Progenitor cell of endocrine pancreas (in vitro differentiated cells): ENCODE results near the gene TTLL3. TPM values are rescaled to one million over a fixed set of nuclear protein-coding genes. Genes with fewer than 3 reads are reported as not detected.
"Not testable (repeated sequence)": the region's sequence is repeated elsewhere in the genome, so short reads cannot be mapped to it uniquely, and the experiment has no call there.

Experiments
- DNase-seq: peaks from one replicate; pipeline ENCODE4 v3.0.0; 2021; ENCODE audit warnings: low spot score; ENCODE audit not compliant: unreplicated experiment
- H3K27ac Mint-ChIP-seq: 2 replicates; pipeline ENCODE4 v1.8.0; 2021; ENCODE audit warnings: mild to moderate bottlenecking, moderate library complexity, mixed read lengths
- H3K27me3 Mint-ChIP-seq: 2 replicates; pipeline ENCODE4 v1.8.0; 2021; ENCODE audit warnings: mixed read lengths
- H3K36me3 Mint-ChIP-seq: 2 replicates; pipeline ENCODE4 v1.8.0; 2022; ENCODE audit warnings: mixed read lengths; ENCODE audit not compliant: insufficient read depth
- H3K4me1 Mint-ChIP-seq: 2 replicates; pipeline ENCODE4 v1.8.0; 2021; ENCODE audit warnings: low read depth, mixed read lengths
- H3K4me3 Mint-ChIP-seq: 2 replicates; pipeline ENCODE4 v1.8.0; 2021; ENCODE audit warnings: low read depth, mild to moderate bottlenecking, moderate library complexity, mixed read lengths
- H3K9me3 Mint-ChIP-seq: 2 replicates; pipeline ENCODE4 v1.8.0; 2021; ENCODE audit warnings: low read depth, mixed read lengths
- CTCF ChIP-seq: fragments of 200-600 bp; sonication (generic); IDR thresholded peaks from one replicate; pipeline ENCODE4 v1.5.0; 2021; ENCODE audit warnings: antibody characterized with exemption, mild to moderate bottlenecking; ENCODE audit not compliant: unreplicated experiment
- total RNA-seq: library from RNA; stranded (reverse); gene quantifications from 2 replicates; pipeline ENCODE4 v1.2.1, GENCODE V29; 2021

The TTLL3 gene
- total RNA-seq, 1 donor from 2014 or later = 51.6 TPM

GRCh38 chr3:9863058-9863772 lies 53.2 kb downstream of the TTLL3 start:
- H3K4me3 Mint-ChIP-seq = no peak overlapping the region
- H3K27ac Mint-ChIP-seq = no peak overlapping the region
- no peaks in the 10 kb centered on the region for H3K4me1 Mint-ChIP-seq
- TF ChIP-seq CTCF = no peak
- no peaks in the 10 kb centered on the region for H3K36me3 Mint-ChIP-seq
- DNase-seq = no peak
- no peaks in the 10 kb centered on the region for H3K9me3 Mint-ChIP-seq
- H3K27me3 Mint-ChIP-seq = peaks cover 11% of the 10 kb centered on the region

- Mint-ChIP-seq H3K36me3 (no peaks in the 10 kb centered on the region), H3K27ac (no peak overlapping the region)
Observed at GRCh38 chr3:9864200-9864927, 54.3 kb downstream of the TTLL3 start.

GRCh38 chr3:9865125-9865637 lies 55.1 kb downstream of the TTLL3 start:
- not testable (repeated sequence) for H3K36me3 Mint-ChIP-seq, H3K4me1 Mint-ChIP-seq, H3K9me3 Mint-ChIP-seq, H3K27ac Mint-ChIP-seq, H3K4me3 Mint-ChIP-seq, DNase-seq
- H3K27me3 Mint-ChIP-seq = peaks cover 12% of the 10 kb centered on the region

More at GRCh38 chr3:9864200-9864927, 54.3 kb downstream of the TTLL3 start:
- Mint-ChIP-seq H3K4me3 (no peak overlapping the region), H3K9me3 (no peaks in the 10 kb centered on the region), H3K4me1 (no peaks in the 10 kb centered on the region), H3K27me3 (peaks cover 12% of the 10 kb centered on the region)
- TF ChIP-seq CTCF = no peak
- DNase-seq = no peak

GRCh38 chr3:9866639-9867038 lies 56.6 kb downstream of the TTLL3 start:
- no peak overlapping the region for H3K27ac Mint-ChIP-seq
- H3K4me3 Mint-ChIP-seq = no peak overlapping the region
- no peaks in the 10 kb centered on the region for H3K36me3 Mint-ChIP-seq
- DNase-seq = no peak
- peaks cover 12% of the 10 kb centered on the region for H3K27me3 Mint-ChIP-seq
- H3K4me1 Mint-ChIP-seq = no peaks in the 10 kb centered on the region
- no peaks in the 10 kb centered on the region for H3K9me3 Mint-ChIP-seq
- TF ChIP-seq CTCF = no peak

GRCh38 chr3:9867106-9867505 lies 57.0 kb downstream of the TTLL3 start:
- peaks cover 8% of the 10 kb centered on the region for H3K27me3 Mint-ChIP-seq
- no peaks in the 10 kb centered on the region for H3K36me3 Mint-ChIP-seq
- no peak overlapping the region for H3K4me3 Mint-ChIP-seq
- no peaks in the 10 kb centered on the region for H3K4me1 Mint-ChIP-seq
- H3K9me3 Mint-ChIP-seq = no peaks in the 10 kb centered on the region
- TF ChIP-seq CTCF = no peak
- no peak overlapping the region for H3K27ac Mint-ChIP-seq
- no peak for DNase-seq
